ENCODE measurements around the gene GALNTL6.

DNA sequence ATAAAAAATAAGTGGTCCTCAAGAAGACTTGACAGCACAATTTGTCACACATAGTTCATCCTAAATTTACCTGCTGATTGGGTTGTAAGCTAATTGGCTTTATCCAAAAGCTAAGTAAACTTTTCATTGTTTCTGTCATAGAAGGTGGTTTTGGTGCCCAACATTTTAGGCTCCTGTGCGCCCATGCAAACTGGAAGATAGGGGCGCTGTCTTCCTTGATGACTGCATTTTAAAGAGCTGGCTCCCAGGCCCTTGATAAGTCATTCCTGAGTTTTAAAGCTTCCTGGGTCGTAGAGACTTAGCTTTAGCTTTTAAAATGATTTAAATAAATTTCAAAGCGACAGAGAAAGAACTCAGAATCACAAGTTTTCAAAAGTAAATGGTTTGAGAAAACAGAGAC, 730.0 kb downstream of the GALNTL6 start:
- TF ChIP-seq MYC (IDR thresholded peaks at IDR 0.05; ENCODE audit: low read depth, low read length) (no peak), JUN (IDR thresholded peaks at IDR 0.05; ENCODE audit: borderline replicate concordance, insufficient read depth, insufficient read length, low read depth) (no peak), EZH2 (IDR thresholded peaks at IDR 0.05; ENCODE audit: borderline replicate concordance, low read depth, low read length, severe bottlenecking) (no peak), POLR2AphosphoS5 (IDR thresholded peaks at IDR 0.05; ENCODE audit: insufficient read depth, low read depth, low read length) (no peak), FOS (IDR thresholded peaks at IDR 0.05; ENCODE audit: borderline replicate concordance, insufficient read depth, low read length) (no peak)
- TF ChIP-seq, protein P1, sequence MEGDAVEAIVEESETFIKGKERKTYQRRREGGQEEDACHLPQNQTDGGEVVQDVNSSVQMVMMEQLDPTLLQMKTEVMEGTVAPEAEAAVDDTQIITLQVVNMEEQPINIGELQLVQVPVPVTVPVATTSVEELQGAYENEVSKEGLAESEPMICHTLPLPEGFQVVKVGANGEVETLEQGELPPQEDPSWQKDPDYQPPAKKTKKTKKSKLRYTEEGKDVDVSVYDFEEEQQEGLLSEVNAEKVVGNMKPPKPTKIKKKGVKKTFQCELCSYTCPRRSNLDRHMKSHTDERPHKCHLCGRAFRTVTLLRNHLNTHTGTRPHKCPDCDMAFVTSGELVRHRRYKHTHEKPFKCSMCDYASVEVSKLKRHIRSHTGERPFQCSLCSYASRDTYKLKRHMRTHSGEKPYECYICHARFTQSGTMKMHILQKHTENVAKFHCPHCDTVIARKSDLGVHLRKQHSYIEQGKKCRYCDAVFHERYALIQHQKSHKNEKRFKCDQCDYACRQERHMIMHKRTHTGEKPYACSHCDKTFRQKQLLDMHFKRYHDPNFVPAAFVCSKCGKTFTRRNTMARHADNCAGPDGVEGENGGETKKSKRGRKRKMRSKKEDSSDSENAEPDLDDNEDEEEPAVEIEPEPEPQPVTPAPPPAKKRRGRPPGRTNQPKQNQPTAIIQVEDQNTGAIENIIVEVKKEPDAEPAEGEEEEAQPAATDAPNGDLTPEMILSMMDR (IDR thresholded peaks at IDR 0.05; ENCODE audit: extremely low read depth in 1 of 2, insufficient read depth in 1 of 2, low read depth in 1 of 2, low read length in 2 of 2) = no peak
- TF ChIP-seq, protein P2, sequence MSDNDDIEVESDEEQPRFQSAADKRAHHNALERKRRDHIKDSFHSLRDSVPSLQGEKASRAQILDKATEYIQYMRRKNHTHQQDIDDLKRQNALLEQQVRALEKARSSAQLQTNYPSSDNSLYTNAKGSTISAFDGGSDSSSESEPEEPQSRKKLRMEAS (IDR thresholded peaks at IDR 0.05; ENCODE audit: insufficient read depth, insufficient read length) = no peak

Measured in endothelial cell of umbilical vein (primary cell).